ENCODE data around the gene ESR2.
"Not testable (repeated sequence)": the region's sequence is repeated elsewhere in the genome, so short reads cannot be mapped to it uniquely, and the experiment has no call there.

The ESR2 gene

GRCh38 chr14:64196056-64196455 is 98.1 kb downstream of the ESR2 start:
- no peak for DNase-seq

- DNase-seq, result peak; percentile 29
Measured at GRCh38 chr14:64195199-64195598, 99.0 kb downstream of the ESR2 start.

DNA sequence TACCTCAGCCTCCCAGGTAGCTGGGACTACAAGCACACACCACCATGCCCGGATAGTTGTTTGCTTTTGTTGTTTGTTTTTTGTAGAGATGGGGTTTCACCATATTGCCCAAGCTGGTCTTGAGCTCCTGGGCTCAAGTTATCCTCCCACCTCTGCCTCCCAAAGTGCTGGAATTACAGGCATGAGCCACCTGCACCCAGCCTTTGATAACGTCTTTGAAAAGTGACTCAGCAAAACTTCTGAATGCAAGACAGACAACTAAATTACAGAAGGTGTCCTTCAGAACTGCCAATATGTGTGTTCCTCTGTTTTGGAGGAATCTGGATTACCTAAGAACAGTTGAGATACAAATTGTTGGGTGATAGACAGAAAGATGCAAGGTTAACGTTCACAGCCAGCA is 99.8 kb downstream of the ESR2 start:
- no peak for DNase-seq

DNA sequence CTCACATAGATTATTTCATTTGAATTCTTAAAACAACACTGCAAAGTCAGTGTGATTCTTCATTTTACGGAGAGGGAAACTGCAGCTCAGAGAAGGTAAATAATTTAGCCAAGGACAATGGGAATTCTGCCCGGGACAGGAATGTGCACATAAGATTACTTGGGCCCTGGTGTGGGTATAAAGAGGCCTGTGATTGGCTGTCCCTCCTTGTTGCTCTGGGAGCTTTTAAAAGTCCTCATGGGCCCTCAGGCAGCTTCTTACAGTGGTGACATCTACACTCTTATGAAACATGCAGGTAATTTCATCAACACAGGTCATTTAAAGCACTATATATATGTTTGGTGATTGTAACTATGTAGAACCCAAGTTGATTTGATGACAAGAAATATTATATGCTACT is 100.3 kb downstream of the ESR2 start:
- DNase-seq, result no peak

- DNase-seq, result no peak
Measured at GRCh38 chr14:64191756-64192155, 102.4 kb downstream of the ESR2 start.

DNA sequence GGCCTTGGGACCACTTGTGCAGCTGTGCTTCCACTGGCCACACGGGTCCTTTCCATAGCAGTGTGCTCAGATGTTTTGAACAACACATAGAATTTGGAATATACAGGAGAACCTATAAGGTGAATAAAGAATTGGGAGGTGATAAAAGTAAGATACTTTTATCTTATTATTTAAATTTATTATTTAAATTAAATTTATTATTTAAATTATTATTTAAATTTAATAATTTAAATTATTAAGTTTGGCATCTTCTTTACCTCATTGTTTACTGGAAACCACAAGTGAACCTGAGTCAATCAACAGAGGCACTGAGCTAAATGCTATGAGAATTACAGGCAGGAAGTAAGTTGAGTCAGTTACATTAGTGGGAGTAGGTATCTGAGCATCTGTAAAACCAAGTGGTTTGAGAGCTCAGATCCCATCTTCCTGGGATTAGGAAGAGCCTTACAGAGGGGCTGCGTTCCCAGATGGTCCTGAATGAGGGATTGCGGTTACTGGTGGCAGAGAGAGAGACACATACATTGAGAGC is 103.1 kb downstream of the ESR2 start:
- DNase-seq, result no peak

DNA sequence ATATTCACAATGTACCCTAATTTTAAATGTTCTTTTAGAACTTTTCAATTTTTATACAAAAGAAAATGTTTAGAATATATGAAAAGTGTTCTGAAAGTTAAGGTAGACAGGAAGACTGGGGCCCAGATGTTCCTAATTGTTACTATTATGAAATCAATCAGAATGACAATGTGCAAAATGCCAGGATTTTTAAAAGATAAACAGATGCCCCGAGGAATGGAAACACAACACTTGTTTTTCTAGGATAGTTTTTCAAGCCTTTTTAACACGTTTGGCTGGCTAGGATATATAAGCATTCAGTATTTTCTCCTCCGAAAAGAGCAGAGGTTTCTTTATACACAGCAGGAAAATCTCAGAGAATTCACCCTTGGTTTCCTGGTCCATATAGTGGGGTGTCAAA is 106.8 kb downstream of the ESR2 start:
- DNase-seq, result no peak

DNA sequence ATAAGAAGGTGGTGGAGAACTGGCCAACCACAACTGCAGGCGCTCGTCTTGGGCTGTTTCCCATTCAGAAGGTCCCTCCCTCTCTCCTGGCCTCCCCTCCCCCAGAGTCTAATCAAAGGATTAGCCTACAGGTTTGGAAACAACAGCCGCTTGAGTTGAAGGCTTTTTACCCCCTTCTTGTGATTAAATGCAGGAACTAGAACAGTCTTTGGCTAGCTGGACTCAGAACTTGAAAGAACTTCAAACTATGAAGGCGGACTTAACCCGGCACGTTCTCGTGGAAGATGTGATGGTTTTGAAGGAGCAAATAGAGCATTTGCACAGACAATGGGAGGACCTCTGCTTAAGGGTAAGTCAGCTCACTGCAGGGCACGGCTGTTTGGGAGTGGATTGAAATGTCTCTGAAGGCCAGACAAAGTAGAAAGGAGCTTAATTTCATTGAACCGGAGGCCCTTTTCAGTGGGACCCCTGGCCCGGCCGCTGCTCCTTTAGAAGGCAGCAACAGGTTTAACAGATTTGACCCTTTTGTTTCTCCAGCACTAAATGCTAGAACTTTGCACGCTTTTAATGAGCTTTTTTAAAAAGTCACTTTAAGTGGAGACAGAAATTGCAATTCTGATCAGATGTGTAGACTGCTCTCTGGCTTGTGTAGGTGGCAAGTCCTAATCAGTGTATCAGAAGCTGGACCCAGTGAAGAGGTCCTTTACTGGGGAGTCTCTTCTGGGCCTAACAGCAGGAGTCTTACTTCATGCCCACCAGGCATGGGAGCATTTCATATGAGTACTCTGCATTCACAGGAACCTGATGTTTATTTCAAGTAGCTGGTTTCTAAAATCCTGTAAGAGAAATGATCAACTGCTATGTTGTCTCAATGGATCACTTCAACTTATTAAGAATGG is 107.7 kb downstream of the ESR2 start:
- DNase-seq, result no peak

DNA sequence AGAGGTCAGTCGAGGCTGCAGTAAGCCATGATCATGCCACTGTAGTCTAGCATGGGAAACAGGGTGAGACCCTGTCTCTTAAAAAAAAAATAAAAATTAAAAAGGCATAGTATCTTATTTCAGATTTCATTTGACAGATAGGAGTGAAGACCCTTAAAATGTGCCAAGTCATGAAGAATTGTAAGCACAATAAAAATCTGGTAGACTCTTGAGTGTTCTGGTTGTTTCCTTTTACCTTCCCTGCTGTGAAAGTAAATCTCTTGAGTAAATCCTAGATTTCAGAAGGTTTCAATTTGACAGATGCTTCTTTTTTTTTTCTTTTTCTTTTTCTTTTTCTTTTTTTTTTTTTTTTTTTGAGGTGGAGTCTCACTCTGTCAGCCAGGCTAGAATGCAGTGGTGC is 109.0 kb downstream of the ESR2 start:
- DNase-seq, result peak; percentile 47

DNA sequence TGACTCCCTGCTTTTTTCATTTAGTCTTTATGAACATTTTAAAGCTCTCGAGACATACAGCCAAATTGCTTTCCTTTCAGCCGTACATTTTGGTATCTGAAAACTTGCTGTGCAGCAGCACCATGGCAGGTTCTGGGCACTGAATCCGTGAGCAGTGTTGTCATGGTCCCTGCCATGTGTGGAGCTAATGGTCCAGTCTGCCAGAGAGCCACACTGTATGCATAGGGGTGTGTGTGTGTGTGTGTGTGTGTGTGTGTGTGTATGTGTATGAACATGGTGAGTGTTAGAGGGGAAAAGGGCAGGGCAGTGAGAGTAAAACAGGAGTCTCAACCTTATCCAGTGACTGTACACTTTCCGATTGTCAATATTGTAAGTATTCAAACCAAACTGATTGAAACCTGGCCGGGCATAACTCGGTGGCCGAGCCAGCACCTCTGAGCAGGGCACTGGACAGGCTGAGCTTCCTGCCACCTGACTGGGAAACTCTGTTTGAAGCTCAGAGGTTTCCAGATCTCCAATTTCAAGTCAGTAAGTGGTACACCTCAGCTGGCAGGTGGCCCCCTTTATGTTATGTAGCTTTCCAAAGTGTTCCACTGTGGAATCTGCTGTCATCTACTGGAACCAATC is 110.0 kb downstream of the ESR2 start:
- DNase-seq, result no peak

GRCh38 chr14:64182908-64183307 is 111.3 kb downstream of the ESR2 start:
- not testable (repeated sequence) for DNase-seq

- DNase-seq, result no peak
Measured at GRCh38 chr14:64178814-64179213, 115.4 kb downstream of the ESR2 start.

GRCh38 chr14:64176330-64176729 is 117.8 kb downstream of the ESR2 start:
- no peak for DNase-seq

- peak; percentile 21 for DNase-seq
Measured at GRCh38 chr14:64174922-64175782, 119.0 kb downstream of the ESR2 start.

DNA sequence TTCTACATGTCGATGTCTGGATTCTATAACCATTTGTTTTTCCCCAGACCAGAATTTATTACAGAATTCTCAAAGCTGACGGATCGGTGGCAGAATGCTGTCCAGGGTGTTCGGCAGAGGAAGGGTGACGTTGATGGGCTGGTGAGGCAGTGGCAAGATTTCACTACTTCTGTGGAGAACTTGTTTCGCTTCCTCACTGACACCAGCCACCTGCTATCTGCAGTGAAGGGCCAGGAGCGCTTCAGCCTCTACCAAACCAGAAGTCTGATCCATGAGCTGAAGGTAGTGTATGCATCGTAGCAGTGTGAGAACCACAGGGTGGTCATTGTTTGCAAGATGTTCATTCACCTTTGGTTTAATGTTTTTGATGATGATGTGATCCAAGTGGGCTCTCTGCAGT is 124.0 kb downstream of the ESR2 start:
- no peak for DNase-seq

- no peak for DNase-seq
Measured at GRCh38 chr14:64159588-64159987, 134.6 kb downstream of the ESR2 start.

DNA sequence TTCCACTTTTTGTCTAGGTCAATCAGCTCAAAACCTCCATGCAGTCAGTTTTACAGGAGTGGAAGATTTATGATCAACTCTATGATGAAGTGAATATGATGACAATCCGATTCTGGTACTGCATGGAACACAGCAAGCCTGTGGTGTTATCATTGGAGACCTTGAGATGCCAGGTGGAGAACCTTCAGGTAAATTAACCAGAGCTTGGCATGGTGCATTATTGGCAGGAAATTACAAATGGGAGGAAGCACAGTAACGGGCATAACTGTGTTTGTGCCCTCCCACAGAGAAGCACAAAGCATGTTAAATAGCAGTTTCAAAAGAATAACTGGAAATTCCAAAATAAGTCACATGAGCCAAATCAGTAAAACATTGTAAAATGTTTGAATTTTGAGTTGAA is 135.6 kb downstream of the ESR2 start:
- DNase-seq, result no peak

- no peak for DNase-seq
Measured at GRCh38 chr14:64149921-64150320, 144.2 kb downstream of the ESR2 start.

DNA sequence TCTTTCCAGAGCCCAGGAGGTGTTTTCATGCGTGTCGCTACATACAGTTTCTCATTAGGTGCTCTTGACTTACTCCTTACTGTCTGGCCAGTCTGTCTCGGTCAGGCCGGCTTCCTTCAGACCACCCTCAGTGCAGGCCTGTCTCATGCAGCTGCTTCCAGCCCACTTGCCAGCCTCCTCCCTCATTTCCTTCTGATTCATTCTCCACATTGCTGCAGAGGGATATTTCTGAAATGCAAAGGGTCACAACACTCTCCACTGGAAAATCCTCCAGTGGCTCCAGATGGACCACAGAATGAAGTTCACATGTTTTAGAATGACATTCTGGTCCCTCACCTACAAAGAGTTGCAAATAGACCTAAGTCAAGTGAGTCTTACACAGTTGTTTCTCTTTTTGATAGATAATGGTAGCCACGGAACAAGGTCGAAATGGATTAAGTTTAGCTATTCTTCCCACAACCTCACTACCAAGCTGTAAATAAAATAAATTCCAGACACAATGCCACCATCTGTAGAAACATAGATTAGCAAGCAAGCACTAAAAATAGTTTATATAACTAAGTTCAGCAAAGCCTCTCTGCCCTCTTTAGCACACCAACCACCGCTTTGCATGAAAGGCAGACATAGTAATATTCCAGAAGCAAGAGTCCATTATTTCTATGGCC is 146.9 kb downstream of the ESR2 start:
- no peak for DNase-seq

DNA sequence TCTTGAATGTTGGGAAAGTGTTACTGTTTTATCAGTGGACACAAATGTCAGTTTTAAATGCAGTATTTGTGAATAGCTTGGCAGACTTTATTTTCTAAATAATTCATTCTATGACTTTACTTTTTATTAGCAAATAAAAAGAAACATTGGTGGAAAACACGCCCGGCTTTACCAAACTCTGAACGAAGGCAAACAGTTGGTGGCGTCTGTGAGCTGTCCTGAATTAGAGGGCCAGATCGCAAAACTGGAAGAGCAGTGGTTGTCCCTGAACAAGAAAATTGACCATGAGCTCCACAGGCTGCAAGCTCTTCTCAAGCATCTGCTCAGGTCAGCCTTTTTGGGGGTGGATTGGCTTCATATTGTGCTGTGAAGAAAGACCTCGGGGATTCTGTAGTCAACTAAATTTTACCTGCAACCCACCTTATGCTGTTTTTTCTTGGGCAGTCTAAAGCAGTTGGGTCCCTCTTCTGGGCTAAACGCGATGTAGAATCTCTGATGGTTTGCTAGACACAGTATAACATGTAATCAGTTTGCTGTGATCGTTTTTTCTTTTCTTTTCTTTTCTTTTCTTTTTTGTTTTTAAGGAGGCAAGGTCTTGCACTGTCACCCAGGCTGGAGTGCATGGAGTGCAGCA is 156.4 kb downstream of the ESR2 start:
- no peak for DNase-seq

- no peak for DNase-seq
Measured at GRCh38 chr14:64126548-64126947, 167.6 kb downstream of the ESR2 start.

DNA sequence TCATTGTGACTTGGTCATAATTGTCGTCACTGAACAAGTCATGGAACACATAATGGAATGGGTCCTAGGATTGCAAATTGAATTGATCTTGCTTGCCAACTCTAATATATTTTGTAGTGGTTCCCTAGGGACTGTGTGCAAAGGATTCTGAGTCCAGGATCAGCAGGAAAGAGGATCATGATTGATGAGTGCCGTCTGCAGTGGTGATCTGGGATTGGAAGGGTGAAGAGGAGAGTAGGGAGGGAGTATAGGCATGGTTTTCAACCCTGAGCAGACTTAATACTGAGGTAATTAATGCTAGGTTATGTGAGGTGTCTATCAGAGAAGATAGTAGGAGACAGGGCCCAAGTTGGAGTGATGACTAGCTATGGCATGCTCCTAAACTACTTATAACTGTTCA is 168.9 kb downstream of the ESR2 start:
- DNase-seq, result no peak

Data from activated CD4-positive, alpha-beta T cell treated with anti-CD3 and anti-CD28 coated beads, Interleukin-10, Interleukin-2, amounts not matched to agents 100 ng/mL and 50 ng/mL, durations not matched to agents 16 hours and 8 hours (primary cell).